Measurements from ENCODE around the gene ISLR.

DNA sequence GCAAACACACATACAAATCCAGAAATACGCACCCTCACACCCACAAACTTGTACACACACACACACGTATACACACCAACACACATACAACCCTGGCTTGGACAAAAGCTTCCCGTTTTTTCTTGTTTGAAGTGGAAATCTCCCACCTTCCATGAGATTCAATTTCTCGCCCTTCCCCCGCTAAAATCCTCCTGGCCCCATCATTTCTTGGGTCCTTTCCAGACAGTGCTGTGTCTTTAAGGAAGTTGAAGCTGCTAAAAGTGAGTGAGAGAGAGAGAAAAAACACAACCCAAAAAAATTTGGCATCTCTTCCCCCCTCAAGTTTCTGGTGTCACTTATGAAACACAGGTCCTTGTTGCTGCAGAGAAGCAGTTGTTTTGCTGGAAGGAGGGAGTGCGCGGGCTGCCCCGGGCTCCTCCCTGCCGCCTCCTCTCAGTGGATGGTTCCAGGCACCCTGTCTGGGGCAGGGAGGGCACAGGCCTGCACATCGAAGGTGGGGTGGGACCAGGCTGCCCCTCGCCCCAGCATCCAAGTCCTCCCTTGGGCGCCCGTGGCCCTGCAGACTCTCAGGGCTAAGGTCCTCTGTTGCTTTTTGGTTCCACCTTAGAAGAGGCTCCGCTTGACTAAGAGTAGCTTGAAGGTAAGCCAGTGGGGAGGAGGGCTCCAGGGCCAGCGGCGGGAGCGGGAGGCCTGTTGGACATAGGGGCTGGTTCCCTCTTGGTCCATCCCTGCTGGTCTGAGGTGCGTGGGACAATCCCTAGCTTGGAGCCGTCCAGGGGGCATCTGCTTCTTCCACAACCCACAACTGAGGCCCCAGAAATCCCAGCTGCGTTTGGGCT, at the start of gene ISLR:
- TF ChIP-seq POLR2A (IDR thresholded peaks at IDR 0.05; ENCODE audit: low read length): no peak
- no peak for TF ChIP-seq GATA1 (IDR thresholded peaks at IDR 0.05; ENCODE audit: low read depth, low read length)
